Measurements from ENCODE around the gene DNAJC19.
"Not testable (repeated sequence)": the region's sequence is repeated elsewhere in the genome, so short reads cannot be mapped to it uniquely, and the experiment has no call there.

DNAJC19 gene

GRCh38 chr3:180990505-180990904 is 969 bp upstream of the DNAJC19 start:
- no peak for TF ChIP-seq CTCF (IDR thresholded peaks at IDR 0.05; ENCODE audit: poor library complexity, severe bottlenecking)
- DNase-seq (ENCODE audit: low spot score) (no peak), ATAC-seq (ENCODE audit: low read depth) (no peak)
- no peaks in the 10 kb centered on the region for H3K9me3 ChIP-seq (ENCODE audit: severe bottlenecking)
- peaks cover 22% of the 10 kb centered on the region for H3K36me3 ChIP-seq (ENCODE audit: low read depth)
- H3K4me3 ChIP-seq (ENCODE audit: severe bottlenecking), result peak overlapping the region; percentile 60
- no peak overlapping the region for H3K27ac ChIP-seq (ENCODE audit: poor library complexity, severe bottlenecking)
- H3K4me1 ChIP-seq (ENCODE audit: insufficient read depth, poor library complexity, severe bottlenecking), result peaks cover 6% of the 10 kb centered on the region
- H3K27me3 ChIP-seq (ENCODE audit: insufficient read depth, poor library complexity, severe bottlenecking), result no peaks in the 10 kb centered on the region

- H3K36me3 ChIP-seq (ENCODE audit: low read depth), result peaks cover 51% of the 10 kb centered on the region
- H3K27ac ChIP-seq (ENCODE audit: poor library complexity, severe bottlenecking), result no peak overlapping the region
- ATAC-seq (ENCODE audit: low read depth) (no peak), DNase-seq (ENCODE audit: low spot score) (no peak)
- H3K9me3 ChIP-seq (ENCODE audit: severe bottlenecking), result no peaks in the 10 kb centered on the region
- H3K27me3 ChIP-seq (ENCODE audit: insufficient read depth, poor library complexity, severe bottlenecking), result no peaks in the 10 kb centered on the region
- TF ChIP-seq CTCF (IDR thresholded peaks at IDR 0.05; ENCODE audit: poor library complexity, severe bottlenecking), result no peak
- peaks cover 6% of the 10 kb centered on the region for H3K4me1 ChIP-seq (ENCODE audit: insufficient read depth, poor library complexity, severe bottlenecking)
- H3K4me3 ChIP-seq (ENCODE audit: severe bottlenecking), result no peak overlapping the region
Observed at GRCh38 chr3:180987344-180987743, 2.2 kb downstream of the DNAJC19 start.

GRCh38 chr3:180986366-180986765 is 3.2 kb downstream of the DNAJC19 start:
- not testable (repeated sequence) for DNase-seq (ENCODE audit: low spot score); H3K4me3 ChIP-seq (ENCODE audit: severe bottlenecking); H3K27me3 ChIP-seq (ENCODE audit: insufficient read depth, poor library complexity, severe bottlenecking); ATAC-seq (ENCODE audit: low read depth); H3K27ac ChIP-seq (ENCODE audit: poor library complexity, severe bottlenecking); H3K9me3 ChIP-seq (ENCODE audit: severe bottlenecking); H3K4me1 ChIP-seq (ENCODE audit: insufficient read depth, poor library complexity, severe bottlenecking)
- peaks cover 52% of the 10 kb centered on the region for H3K36me3 ChIP-seq (ENCODE audit: low read depth)

- no peak for ATAC-seq (ENCODE audit: low read depth)
- DNase-seq (ENCODE audit: low spot score), result no peak
- no peak for TF ChIP-seq CTCF (IDR thresholded peaks at IDR 0.05; ENCODE audit: poor library complexity, severe bottlenecking)
- H3K9me3 ChIP-seq (ENCODE audit: severe bottlenecking), result no peaks in the 10 kb centered on the region
- H3K4me3 ChIP-seq (ENCODE audit: severe bottlenecking), result no peak overlapping the region
- H3K36me3 ChIP-seq (ENCODE audit: low read depth), result peaks cover 84% of the 10 kb centered on the region
- no peaks in the 10 kb centered on the region for H3K4me1 ChIP-seq (ENCODE audit: insufficient read depth, poor library complexity, severe bottlenecking)
- H3K27ac ChIP-seq (ENCODE audit: poor library complexity, severe bottlenecking), result no peak overlapping the region
- H3K27me3 ChIP-seq (ENCODE audit: insufficient read depth, poor library complexity, severe bottlenecking), result no peaks in the 10 kb centered on the region
Observed at GRCh38 chr3:180983136-180983535, 6.4 kb downstream of the DNAJC19 start.

- Histone ChIP-seq H3K9me3 (ENCODE audit: severe bottlenecking) (no peaks in the 10 kb centered on the region), H3K4me1 (ENCODE audit: insufficient read depth, poor library complexity, severe bottlenecking) (no peaks in the 10 kb centered on the region), H3K27me3 (ENCODE audit: insufficient read depth, poor library complexity, severe bottlenecking) (no peaks in the 10 kb centered on the region), H3K4me3 (ENCODE audit: severe bottlenecking) (no peak overlapping the region), H3K27ac (ENCODE audit: poor library complexity, severe bottlenecking) (no peak overlapping the region), H3K36me3 (ENCODE audit: low read depth) (peaks cover 87% of the 10 kb centered on the region)
- ATAC-seq (ENCODE audit: low read depth) (no peak), DNase-seq (ENCODE audit: low spot score) (no peak)
- no peak for TF ChIP-seq CTCF (IDR thresholded peaks at IDR 0.05; ENCODE audit: poor library complexity, severe bottlenecking)
Observed at GRCh38 chr3:180981912-180982311, 7.6 kb downstream of the DNAJC19 start.

Measured in RWPE2 (cell line).